Body of pancreas (tissue), 4 donors: ENCODE measurements around the gene ST14. TPM values are rescaled to one million over a fixed set of nuclear protein-coding genes. Genes with fewer than 3 reads are reported as not detected.

Experiments used
- ATAC-seq: fragments of 150-250 bp; one replicate; pipeline ENCODE4 v1.9.1; 2016
- DNase-seq, 4 donors: peaks; one replicate each; pipeline ENCODE4 v3.0.0-alpha.2; 2019
- H3K27ac ChIP-seq, 4 donors: fragments of 200-600 bp; sonication (generic); 1 replicate in 3 of 4; 2 replicates in 1 of 4; pipeline versions ENCODE4 v1.5.1 to v1.6.1; 2016 to 2019; ENCODE audit warnings: mild to moderate bottlenecking in 1 of 4, mixed read lengths in 1 of 4, moderate library complexity in 1 of 4
- H3K27me3 ChIP-seq, 2 donors: fragments of 200-600 bp; sonication (generic); one replicate each; pipeline ENCODE4 v1.6.0; 2016; ENCODE audit warnings: mild to moderate bottlenecking in 1 of 2
- H3K36me3 ChIP-seq, 2 donors: fragments of 200-600 bp; sonication (generic); replicated peaks in 1 of 2; 2 replicates each; pipeline ENCODE4 v1.5.1; 2016; ENCODE audit warnings: low read depth in 2 of 2; ENCODE audit not compliant: insufficient read depth in 1 of 2
- H3K4me1 ChIP-seq: fragments of 200-600 bp; sonication (generic); one replicate; pipeline ENCODE4 v1.6.0; 2016
- H3K4me3 ChIP-seq, 2 donors: fragments of 200-600 bp; sonication (generic); 1 replicate in 1 of 2; 2 replicates in 1 of 2; pipeline ENCODE4 v1.5.1; 2016 to 2019
- H3K9me3 ChIP-seq, 3 donors: fragments of 200-600 bp; sonication (generic); 1 replicate in 2 of 3; 2 replicates in 1 of 3; pipeline ENCODE4 v1.5.1; 2016
- CTCF ChIP-seq, 7 experiments: fragments of 450-650 bp in 4 of 7; fragments of 200-600 bp in 3 of 7; sonication (generic) in 3 of 7; IDR thresholded peaks; one replicate each; pipeline ENCODE4 v1.5.1; 2016 to 2019; ENCODE audit warnings: antibody characterized with exemption in 7 of 7
- POLR2A ChIP-seq, 3 donors: fragments of 450-650 bp; IDR thresholded peaks; one replicate each; pipeline ENCODE4 v1.6.1; 2016; ENCODE audit warnings: antibody characterized with exemption in 3 of 3, mild to moderate bottlenecking in 2 of 3
- WGBS, 2 donors: methylation state at CpG; one replicate each; pipeline ENCODE4 v1.1.5; 2017; 5-methylcytosine and 5-hydroxymethylcytosine counted together
- intact Hi-C: fragments of 100-400 bp; cut with DNase I; formaldehyde crosslinking; loops from one replicate; pipeline ENCODE4 v1.15.1; 2023
- total RNA-seq, 2 donors: library from RNA; depleted of rRNA; stranded (reverse); fragments of >200 nt; gene quantifications; one replicate each; pipeline ENCODE4 v1.1.0, GENCODE V29; 2016

Gene ST14
- total RNA-seq, 2 donors from 2014 or later, result 55.3 to 61.0 TPM

- Histone ChIP-seq H3K27me3 (no peaks in the 10 kb centered on the region), H3K27ac (no peak overlapping the region), H3K4me3 (no peak overlapping the region), H3K9me3 (no peaks in the 10 kb centered on the region), H3K4me1 (no peaks in the 10 kb centered on the region), H3K36me3 (peaks cover 0 to 14% of the 10 kb centered on the region in 2 donors)
- WGBS, 2 donors, result 87 to 96% methylated on average over 5 of the region's 5 CpGs
- ATAC-seq (no peak), DNase-seq (no peak)
- no peak for TF ChIP-seq CTCF (IDR thresholded peaks at IDR 0.05)
- TF ChIP-seq POLR2A (IDR thresholded peaks at IDR 0.05), result no peak
- intact Hi-C loops, result no loop called here
These were observed 33.1 kb upstream of the ST14 start for GRCh38 chr11:130126516-130126915.

- Histone ChIP-seq H3K4me3 (no peak overlapping the region), H3K4me1 (no peaks in the 10 kb centered on the region), H3K36me3 (peaks cover 0 to 14% of the 10 kb centered on the region in 2 donors), H3K27me3 (no peaks in the 10 kb centered on the region), H3K9me3 (no peaks in the 10 kb centered on the region), H3K27ac (no peak overlapping the region)
- no peak for ATAC-seq
- DNase-seq, result no peak
- intact Hi-C loops, result no loop called here
- TF ChIP-seq POLR2A (IDR thresholded peaks at IDR 0.05), result no peak
- no peak for TF ChIP-seq CTCF (IDR thresholded peaks at IDR 0.05)
- 90 to 91% methylated on average over 4 of the region's 4 CpGs for WGBS, 2 donors
These were observed 32.1 kb upstream of the ST14 start for GRCh38 chr11:130127509-130127908.

- Histone ChIP-seq H3K9me3 (no peaks in the 10 kb centered on the region), H3K27ac (no peak overlapping the region), H3K4me3 (no peak overlapping the region), H3K4me1 (no peaks in the 10 kb centered on the region), H3K27me3 (no peaks in the 10 kb centered on the region), H3K36me3 (peaks cover 0 to 12% of the 10 kb centered on the region in 2 donors)
- 91 to 96% methylated on average over 2 of the region's 2 CpGs for WGBS, 2 donors
- ATAC-seq (no peak), DNase-seq (no peak)
- TF ChIP-seq CTCF (IDR thresholded peaks at IDR 0.05), result no peak
- TF ChIP-seq POLR2A (IDR thresholded peaks at IDR 0.05), result no peak
- intact Hi-C loops, result no loop called here
These were observed 31.0 kb upstream of the ST14 start for GRCh38 chr11:130128626-130129025.

DNA sequence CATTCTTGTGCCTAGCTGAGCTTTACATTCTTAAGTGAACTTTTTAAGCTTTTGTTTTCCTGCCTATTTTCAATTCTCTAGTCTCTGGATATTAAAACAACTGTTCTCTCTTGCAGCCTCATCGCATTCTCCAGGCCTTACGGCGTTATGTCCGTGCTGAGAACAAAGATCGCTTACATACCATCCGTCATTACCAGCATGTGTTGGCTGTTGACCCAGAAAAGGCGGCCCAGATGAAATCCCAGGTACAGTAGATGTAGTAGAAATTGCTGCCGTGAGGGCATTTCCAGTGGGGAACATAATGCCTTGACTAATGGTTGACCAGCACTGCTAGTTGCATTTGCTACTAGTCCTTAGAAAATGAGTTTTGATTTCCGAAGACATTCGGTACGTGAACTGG is 29.7 kb upstream of the ST14 start:
- Histone ChIP-seq H3K27me3 (no peaks in the 10 kb centered on the region), H3K9me3 (no peaks in the 10 kb centered on the region), H3K4me1 (no peaks in the 10 kb centered on the region), H3K36me3 (peaks cover 0 to 10% of the 10 kb centered on the region in 2 donors), H3K27ac (peak overlapping the region in 1 of 4 donors; percentile 25), H3K4me3 (no peak overlapping the region)
- intact Hi-C loops, result loop anchor here (5.0 kb wide), 1 partner anchor 203 kb away; no protein-coding TSS in a partner anchor
- ATAC-seq, result peak; percentile 31
- 71 to 80% methylated on average over 11 of the region's 11 CpGs for WGBS, 2 donors
- TF ChIP-seq CTCF (IDR thresholded peaks at IDR 0.05) (no peak), POLR2A (IDR thresholded peaks at IDR 0.05) (no peak)
- DNase-seq, result no peak
